ENCODE data around the gene PIEZO2.

DNA sequence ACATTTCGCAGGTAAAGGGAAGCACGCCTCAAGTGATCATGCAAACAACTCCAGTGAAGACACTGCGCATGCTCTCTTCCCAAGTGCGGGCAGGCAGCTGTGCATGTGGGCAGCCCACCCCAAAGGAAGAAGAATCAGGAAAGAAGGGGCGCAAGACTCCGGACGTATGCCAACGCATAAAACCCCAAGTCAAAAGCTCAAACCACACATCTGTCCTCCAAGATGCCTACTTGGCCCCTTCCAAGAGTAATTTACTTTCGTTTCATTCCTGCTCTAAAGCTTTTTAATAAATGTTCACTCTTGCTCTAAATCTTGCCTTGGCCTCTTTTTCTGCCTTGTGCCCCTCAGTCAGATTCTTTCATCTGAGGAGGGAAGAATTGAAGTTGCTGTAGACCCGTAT, 254.9 kb downstream of the PIEZO2 start:
- TF ChIP-seq, protein P1, sequence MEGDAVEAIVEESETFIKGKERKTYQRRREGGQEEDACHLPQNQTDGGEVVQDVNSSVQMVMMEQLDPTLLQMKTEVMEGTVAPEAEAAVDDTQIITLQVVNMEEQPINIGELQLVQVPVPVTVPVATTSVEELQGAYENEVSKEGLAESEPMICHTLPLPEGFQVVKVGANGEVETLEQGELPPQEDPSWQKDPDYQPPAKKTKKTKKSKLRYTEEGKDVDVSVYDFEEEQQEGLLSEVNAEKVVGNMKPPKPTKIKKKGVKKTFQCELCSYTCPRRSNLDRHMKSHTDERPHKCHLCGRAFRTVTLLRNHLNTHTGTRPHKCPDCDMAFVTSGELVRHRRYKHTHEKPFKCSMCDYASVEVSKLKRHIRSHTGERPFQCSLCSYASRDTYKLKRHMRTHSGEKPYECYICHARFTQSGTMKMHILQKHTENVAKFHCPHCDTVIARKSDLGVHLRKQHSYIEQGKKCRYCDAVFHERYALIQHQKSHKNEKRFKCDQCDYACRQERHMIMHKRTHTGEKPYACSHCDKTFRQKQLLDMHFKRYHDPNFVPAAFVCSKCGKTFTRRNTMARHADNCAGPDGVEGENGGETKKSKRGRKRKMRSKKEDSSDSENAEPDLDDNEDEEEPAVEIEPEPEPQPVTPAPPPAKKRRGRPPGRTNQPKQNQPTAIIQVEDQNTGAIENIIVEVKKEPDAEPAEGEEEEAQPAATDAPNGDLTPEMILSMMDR (IDR thresholded peaks at IDR 0.05), result no peak
- no peak for TF ChIP-seq POLR2AphosphoS5 (IDR thresholded peaks at IDR 0.05; ENCODE audit: low read depth, low read length)

Data from Panc1 (cell line).